DMS53 treated with DMSO at 0.1 percent for 48 hours (cell line): ENCODE measurements around the gene RAPH1.
A peak's percentile ranks its signal among the peaks of the same experiment; 100 is the strongest.

Experiments
- DNase-seq: peaks from one replicate; lab custom pipeline; 2025; ENCODE audit not compliant: unreplicated experiment; lab: John Stamatoyannopoulos, UW

RAPH1 gene, protein sequence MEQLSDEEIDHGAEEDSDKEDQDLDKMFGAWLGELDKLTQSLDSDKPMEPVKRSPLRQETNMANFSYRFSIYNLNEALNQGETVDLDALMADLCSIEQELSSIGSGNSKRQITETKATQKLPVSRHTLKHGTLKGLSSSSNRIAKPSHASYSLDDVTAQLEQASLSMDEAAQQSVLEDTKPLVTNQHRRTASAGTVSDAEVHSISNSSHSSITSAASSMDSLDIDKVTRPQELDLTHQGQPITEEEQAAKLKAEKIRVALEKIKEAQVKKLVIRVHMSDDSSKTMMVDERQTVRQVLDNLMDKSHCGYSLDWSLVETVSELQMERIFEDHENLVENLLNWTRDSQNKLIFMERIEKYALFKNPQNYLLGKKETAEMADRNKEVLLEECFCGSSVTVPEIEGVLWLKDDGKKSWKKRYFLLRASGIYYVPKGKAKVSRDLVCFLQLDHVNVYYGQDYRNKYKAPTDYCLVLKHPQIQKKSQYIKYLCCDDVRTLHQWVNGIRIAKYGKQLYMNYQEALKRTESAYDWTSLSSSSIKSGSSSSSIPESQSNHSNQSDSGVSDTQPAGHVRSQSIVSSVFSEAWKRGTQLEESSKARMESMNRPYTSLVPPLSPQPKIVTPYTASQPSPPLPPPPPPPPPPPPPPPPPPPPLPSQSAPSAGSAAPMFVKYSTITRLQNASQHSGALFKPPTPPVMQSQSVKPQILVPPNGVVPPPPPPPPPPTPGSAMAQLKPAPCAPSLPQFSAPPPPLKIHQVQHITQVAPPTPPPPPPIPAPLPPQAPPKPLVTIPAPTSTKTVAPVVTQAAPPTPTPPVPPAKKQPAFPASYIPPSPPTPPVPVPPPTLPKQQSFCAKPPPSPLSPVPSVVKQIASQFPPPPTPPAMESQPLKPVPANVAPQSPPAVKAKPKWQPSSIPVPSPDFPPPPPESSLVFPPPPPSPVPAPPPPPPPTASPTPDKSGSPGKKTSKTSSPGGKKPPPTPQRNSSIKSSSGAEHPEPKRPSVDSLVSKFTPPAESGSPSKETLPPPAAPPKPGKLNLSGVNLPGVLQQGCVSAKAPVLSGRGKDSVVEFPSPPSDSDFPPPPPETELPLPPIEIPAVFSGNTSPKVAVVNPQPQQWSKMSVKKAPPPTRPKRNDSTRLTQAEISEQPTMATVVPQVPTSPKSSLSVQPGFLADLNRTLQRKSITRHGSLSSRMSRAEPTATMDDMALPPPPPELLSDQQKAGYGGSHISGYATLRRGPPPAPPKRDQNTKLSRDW

DNA sequence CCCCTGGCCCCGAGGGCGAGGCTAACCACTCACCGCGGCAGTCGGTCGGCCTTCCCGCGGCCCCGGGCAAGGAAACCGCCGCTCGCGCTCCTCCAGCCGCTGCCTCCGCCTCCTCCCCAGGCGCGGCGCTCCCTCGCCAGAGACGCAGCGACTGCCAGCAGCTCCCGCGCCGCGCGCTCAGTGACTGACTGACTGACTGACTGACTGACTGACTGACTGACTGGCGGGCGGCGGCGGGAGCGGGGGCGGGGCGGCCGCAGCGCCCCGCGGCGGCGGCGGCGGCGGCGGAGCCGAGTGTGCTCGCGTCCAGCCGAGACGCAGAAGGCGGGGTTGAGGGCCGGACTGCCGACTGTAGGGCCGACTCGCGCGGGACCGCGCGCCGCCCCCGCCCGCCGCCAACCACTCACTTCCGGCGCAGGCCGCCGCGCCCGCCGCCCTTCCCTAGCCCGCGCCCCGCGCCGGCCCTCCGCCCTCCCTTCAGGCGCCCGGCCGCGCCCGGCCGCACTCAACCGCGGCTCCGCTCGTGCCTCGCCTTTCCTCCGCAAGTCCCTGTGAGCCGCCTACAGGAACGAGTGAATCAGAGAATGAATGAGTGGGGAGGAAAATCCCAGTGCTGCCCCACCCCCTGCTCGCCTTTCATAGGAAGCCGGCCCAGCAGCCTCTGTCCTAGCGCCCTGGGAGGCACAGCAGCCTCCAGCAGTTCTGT is at the start of gene RAPH1:
RAPH1 (minus strand) TSS at position 224 of the 706 bp plus-strand sequence. CDS start 39,948 bp downstream, outside the sequence.
- peak; percentile 91 for DNase-seq

DNA sequence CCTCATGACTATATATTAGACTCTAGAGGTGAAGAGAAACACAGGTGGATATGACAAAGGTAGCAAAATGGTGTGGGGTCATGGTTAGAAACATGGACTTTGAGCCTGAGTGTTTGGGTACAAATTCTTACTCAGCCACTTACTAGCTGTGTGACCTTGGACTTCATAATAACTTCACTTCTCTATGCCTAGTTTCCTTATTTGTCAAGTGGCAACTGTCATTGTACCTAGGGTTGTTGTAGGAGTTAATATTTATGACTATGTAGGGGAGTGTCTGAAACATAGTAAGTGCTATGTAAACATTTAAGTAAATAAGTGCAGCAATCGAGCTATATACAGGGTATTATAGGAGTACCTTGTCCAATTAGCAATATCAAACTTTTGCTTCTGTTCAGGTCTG is 49.7 kb upstream of the RAPH1 start:
- DNase-seq = peak; percentile 78

DNA sequence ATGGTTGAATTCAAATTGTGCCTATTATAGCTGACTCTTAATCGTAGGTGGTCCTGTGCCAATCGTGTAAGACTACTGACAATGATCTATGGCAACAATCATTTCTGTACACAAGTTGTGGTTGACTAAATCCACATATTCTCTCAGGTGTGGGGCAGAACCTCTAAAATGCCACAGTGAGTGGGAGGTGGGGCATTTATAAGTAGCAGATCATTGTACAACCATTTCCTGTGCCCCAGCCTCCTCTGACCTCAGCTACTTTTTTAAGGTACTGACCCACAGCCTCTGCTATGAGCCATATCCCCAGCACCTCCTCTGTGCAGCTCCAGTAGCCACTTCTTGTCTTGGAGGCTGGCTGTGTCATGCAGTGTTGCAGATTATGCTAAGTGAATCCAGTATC is 48.6 kb upstream of the RAPH1 start:
- DNase-seq = peak; percentile 13

DNA sequence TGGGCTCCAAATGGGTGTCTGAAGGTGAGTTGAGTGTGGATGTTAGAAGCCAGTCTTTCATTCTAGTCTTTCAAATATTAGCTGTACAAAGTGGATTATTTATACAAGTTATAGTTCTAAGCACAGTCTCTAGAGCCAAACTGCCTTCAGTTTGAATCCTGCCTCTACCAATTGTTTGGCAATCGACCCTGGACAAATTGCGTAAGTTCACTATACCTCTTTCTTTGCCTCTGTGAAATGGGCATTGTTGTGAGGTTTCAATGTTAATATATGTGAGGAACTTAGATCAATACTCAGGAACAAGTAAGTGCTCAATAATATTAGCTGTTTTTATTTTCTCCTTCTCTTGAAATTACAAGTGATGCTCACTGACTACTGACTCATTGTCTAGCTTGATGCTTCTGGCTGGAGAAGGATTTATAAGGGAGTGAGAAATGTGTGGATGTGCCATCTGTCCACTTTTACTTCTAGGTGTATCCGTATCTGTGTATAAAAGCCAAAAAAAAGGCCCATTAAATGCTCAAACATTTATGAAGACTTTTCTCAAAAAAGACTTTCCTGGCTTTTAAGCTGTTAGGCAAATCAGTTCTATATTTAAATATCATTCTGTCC is 48.1 kb upstream of the RAPH1 start:
- DNase-seq = no peak

DNA sequence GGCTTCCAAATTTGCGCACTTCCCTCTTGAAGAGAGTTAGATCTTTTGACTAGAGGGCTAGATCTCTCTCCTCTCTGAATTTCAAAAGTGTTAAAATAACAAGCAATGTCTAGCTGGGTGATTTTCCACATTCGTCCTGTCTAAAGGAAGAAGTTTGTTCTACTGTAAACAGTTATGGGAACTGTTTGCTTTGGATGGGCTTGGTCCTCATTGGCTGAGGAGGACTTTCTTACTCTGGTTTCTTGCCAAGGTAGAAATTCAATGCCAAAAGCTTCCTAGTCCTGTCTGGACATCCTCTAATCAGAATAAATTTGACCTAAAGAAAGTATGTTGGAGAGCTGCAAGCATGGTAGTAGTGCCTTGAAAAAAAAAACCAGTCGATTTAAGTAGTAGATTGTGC is 47.4 kb upstream of the RAPH1 start:
- DNase-seq = no peak

DNA sequence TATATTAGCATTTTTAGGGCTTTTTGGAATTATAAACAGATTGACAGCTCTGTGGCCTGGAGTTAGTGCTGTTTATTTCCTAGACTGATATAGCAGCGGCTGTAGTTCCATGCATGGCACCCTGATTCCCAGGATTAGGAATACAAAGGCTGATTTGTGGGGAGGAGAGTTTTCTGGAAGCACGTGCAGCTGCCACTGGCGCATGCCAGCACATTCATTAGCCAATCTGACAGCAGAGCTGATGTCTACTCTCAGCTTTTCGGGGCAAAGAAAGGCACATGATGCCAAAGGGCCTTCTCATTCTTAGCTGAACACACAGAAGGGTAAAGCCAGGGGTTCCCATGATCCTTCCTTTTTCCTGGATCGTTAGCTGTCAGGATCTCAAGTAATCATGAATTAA is 45.7 kb upstream of the RAPH1 start:
- DNase-seq = no peak

DNA sequence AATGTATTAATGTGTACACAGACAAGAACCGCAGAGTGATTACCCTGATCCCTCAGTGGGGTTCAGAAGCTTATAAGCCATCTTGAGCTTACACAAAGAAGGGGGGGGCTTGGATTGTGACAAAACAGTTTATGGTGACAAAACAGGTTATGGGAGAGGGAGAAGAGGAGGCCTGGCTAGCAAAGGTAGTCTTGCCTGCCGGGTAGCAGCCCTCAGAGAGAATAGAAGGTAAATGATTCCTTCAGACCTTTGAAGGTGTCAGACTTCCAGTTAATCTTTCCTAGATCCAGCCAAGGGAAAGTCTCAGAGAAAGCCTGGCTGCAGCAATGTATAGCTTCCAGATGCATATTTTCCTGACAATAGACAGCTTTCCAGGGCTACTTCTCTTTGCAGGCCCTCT is 44.6 kb upstream of the RAPH1 start:
- peak; percentile 34 for DNase-seq

DNA sequence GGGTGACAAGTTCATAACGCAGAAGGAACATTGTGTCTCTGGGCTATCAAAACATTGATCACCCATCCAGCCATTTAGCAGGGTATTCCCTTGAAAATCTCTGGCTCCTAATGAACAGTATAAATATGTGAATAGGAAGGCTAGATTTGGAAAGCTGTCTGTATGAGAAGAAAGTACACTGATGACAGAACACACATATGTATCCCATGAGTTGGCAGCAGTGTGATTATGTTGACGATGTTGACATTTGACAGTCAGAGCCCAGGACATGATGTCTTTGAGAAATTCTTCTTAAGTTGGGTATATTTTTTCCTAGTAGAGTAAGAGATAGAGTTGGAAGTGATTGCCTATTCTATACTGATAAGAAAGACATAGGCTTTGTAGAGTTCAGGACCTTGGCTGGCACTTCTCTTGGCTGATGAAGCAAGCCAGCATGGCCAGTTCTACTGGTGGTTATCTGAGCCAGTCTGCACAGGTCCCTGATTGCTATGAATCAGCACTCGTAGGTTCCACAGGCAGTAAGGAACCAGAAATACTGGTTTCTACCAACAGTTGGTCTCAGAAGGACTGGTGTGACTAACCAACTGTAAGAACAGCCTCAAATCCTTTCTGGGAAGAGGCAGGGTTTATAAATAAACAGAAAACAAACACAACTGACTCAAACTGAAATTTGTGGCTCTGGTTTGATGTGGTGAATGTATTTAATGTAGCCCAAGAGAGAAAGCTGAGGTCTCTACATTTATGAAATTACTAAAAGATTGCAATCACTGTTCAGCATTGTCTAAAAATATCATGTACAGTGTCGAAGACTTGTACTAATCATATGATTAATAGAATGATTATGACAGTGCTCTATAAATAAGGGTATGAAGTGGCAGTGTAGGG is 43.9 kb upstream of the RAPH1 start:
- peak; percentile 99 for DNase-seq

DNA sequence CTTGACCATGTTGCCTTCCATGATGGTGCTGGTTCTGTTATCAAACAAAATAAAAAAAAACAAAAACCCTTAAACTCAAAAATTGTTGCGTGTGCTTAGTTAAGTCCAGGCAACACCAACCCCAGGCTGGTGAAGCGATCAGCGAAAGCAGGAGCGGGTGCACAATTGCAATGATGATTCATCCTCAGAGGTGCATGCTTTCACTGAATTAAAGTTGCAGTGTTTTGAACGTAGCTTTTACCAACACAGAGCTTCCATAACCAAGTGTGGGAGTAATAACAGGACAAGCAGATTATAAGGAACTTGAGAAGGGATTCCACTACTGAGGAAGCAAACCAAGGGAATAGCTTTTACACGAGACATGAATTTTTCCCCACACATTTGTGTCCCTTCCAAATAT is 39.7 kb upstream of the RAPH1 start:
- no peak for DNase-seq

DNA sequence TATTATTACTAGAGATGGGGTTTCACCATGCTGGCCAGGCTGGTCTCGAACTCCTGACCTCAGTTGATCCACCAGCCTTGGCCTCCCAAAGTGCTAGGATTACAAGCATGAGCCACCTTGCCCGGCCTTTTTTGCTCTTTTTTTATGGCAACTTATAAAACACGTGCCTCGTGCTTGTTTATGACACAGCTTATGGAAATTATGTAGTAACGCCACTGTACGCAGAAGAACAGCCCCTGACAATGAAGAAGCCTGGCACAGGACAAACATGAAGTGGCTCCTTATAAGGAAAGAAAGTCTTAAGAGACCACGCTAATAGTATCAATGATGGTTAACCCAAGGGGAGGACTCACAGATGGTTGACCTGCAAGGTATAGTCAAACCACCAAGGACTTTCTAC is 37.2 kb upstream of the RAPH1 start:
- DNase-seq = no peak

DNA sequence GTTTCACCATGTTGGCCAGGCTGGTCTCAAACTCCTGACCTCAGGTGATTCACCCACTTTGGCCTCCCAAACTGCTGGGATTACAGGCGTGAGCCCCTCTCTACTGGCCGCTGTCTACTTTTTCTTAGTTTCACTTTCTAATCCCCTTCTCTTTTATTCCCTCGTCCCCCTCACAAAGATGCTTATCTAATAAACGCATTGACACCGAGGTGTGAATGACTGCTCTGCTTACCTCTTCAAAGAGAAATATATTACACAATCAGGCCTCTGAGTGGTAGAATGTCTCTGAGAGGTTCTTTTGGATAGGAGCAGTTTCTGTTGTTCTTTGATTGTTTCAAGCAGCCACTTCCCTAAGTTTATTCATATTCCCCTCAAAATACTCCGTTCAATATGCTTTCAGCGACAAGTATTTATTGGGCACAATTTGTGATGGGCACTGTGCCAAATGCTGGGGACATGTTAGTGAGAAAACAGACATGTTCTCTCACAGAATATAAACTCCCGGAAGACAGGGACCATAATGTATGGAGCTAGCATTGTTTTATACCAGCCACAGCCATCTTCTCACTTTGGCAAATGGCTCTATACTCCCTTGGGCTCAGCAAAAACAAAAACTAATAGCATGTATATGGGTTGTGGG is 34.7 kb upstream of the RAPH1 start:
- no peak for DNase-seq

DNA sequence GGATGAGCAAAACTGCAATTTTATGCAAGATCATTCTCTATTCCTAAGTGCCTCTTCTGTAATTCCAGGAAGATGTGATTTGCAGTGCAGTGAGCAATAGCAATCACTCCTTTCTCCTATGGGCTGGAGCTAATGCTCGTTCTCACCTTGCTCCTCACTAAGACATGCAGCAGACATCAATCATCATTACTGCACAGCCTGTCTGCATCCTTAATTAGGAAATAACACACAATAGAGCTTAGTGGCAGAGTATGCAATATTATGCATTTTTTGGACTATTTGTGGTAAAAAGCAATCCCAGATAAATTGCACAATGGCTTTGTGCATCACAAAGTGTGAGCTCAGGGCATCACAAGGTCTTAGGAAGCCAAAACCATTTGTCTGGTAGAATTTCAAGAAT is 32.6 kb upstream of the RAPH1 start:
- DNase-seq = no peak

DNA sequence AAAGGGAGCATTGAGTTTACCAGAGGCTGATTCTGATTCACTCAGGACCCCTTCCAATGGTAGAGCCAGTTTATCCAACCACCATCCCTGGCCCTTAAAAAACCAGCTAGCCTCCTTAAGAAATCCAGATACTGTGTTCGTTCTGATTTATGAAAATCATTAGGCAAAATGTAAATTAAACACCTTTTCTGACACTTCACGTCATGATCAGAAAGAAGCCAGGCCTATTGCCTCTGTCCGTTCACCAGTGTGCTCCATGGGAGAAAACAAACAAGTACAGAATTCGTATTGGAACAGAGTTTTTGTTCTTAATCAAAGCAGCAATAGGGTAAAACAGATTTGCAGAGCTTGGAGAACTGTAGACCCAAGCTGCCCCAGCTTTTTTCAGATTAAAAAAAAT is 31.1 kb upstream of the RAPH1 start:
- DNase-seq = no peak

DNA sequence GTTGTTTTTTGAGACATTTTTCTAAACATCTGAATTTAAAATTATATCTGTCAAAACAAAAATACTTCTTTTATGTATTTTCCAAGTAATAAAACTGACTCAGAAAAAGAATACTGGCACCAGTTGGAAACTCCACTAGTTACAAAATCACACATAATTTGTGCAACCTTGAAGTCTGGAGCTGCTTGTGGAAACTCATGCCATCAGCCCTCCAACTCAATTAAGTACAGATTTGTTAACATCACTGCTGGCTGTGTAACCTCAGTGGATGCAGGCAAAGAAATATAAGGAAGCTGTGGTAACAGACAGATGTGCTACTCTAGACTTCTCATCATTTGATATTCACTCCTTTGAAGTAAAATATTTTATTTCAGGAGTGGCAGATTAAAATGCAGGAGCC is 30.0 kb upstream of the RAPH1 start:
- no peak for DNase-seq

DNA sequence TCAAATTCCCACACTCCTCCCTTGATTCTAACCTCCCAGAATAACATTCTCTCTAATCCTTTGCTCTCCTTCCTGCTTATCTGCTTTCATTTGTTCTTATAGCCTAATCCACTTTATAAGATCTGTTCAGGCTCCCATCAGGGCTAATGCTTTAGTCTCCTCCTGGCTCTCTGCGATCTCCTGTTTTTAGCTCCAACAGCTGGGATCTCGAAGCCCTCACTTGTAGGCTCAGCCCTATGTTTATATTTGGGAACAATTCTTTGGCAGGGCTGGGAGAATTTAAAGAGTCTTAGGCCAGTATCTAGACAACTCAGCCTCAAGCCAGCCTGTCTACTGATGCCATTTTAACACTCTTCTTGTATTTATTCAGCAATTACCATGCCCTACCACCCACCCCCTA is 27.2 kb upstream of the RAPH1 start:
- no peak for DNase-seq

DNA sequence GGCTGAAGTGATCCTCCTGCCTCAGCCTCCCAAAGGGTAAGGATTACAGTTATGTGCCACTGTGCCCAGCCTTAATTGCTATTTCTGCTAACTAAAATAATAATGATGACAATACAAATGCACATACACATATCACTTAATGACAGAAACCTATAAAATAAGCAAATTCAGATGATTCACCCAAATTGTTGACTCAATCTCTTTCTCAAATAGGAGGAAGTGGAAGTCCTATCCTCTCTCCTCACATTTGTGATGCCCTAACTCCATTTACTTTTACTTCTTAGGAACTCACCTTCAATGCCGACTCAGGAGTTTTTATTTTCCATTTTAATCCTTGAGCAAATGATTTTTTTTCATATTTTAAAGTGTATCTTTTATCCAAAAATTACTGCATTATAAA is 24.5 kb upstream of the RAPH1 start:
- DNase-seq = no peak

DNA sequence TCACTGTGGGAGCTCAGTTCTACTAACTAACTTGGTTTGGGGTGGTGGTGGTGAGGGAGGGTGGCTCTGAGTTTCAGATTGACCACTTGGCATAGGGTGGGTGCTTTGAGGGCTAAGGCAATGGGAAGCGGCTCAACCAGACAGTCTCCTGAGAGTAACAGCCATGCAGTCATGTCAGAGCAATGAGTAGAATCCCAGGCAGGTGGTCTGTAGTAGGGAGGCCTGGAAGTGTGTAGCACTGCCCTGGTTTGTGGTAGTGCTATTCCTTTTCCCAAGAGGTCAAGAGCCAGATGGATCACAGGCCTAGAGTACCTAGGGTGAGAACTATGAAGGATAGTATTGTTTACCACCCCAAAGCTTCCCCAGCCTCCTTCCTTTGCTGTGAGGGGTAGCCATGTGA is 18.7 kb upstream of the RAPH1 start:
- no peak for DNase-seq

DNA sequence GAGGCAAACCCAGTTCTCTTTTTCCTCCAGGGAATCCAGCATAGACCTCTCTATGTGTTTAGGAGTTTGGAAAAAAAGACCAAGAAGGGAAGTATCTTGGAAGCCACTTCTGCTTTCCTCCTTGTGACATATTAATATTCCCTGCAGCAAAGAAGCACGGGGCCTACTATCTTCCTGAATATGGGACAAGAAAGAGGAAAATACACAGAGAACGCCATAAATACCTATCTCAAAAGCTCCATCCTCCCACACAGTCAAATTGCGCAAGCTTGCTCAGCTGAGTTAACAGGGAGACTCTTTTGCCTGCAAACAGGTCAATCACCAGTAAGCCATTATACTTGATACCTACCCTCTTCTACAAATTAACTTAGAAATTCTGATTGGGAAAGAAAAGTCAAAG is 16.7 kb upstream of the RAPH1 start:
- no peak for DNase-seq

DNA sequence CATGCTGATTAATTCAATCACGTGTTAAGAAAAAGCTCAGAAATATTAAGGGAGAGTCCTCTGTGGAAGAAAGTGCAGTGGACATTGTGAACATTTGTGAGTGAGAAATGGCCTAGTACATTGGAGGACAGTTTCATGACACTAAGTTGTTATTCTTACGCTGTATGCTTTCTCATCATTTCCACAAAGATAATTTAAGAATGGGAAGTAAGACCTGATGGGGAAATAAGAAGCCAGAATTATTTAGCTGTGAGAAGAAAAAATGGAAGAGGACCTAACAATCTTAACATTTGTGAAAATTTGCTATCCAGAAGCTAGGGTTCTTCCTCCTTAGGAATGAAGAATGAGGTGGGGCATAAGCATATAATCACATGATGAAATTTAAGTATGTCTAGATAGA is 15.2 kb upstream of the RAPH1 start:
- DNase-seq = no peak
